GM23338 (cell line): ENCODE results near the gene FLOT2. TPM values are rescaled to one million over a fixed set of nuclear protein-coding genes. Genes with fewer than 3 reads are reported as not detected.

Experiments used
- ATAC-seq: fragments of 200-7000 bp; cut with Tn5 transposase; 3 replicates; pipeline ENCODE4 v1.9.1; 2020
- DNase-seq: peaks from one replicate; pipeline ENCODE4 v3.0.0-alpha.2; 2015; ENCODE audit warnings: low spot score
- H2AFZ ChIP-seq: fragments of 200-600 bp; sonication (generic); 2 replicates; pipeline ENCODE4 v1.8.0; 2016; ENCODE audit warnings: antibody characterized with exemption, mild to moderate bottlenecking, moderate library complexity
- H3F3A ChIP-seq: fragments of 200-600 bp; sonication (generic); replicated peaks from 2 replicates; pipeline ENCODE4 v1.8.0; 2017; ENCODE audit warnings: antibody characterized with exemption, mixed run types, low read depth
- H3K27ac ChIP-seq: fragments of 200-600 bp; sonication (generic); 2 replicates; pipeline ENCODE4 v1.6.1; 2016; ENCODE audit warnings: low read depth
- H3K27me3 ChIP-seq: fragments of 200-600 bp; sonication (generic); 2 replicates; pipeline ENCODE4 v1.8.0; 2016; ENCODE audit warnings: mild to moderate bottlenecking, mixed run types, moderate library complexity; ENCODE audit not compliant: insufficient read depth
- H3K36me3 ChIP-seq: fragments of 200-600 bp; sonication (generic); 2 replicates; pipeline ENCODE4 v1.8.0; 2016; ENCODE audit warnings: mild to moderate bottlenecking; ENCODE audit not compliant: insufficient read depth
- H3K4me1 ChIP-seq: fragments of 200-600 bp; sonication (generic); 2 replicates; pipeline ENCODE4 v1.8.0; 2016; ENCODE audit warnings: mild to moderate bottlenecking, moderate library complexity; ENCODE audit not compliant: insufficient read depth
- H3K4me2 ChIP-seq: fragments of 200-600 bp; sonication (generic); 2 replicates; pipeline ENCODE4 v1.7.1; 2017; ENCODE audit warnings: mixed run types
- H3K4me3 ChIP-seq: fragments of 200-600 bp; sonication (generic); 2 replicates; pipeline ENCODE4 v1.6.1; 2016; ENCODE audit warnings: mixed run types
- H3K79me2 ChIP-seq: fragments of 200-600 bp; sonication (generic); replicated peaks from 2 replicates; pipeline ENCODE4 v1.8.0; 2017; ENCODE audit warnings: mild to moderate bottlenecking; ENCODE audit not compliant: insufficient read depth
- H3K9me2 ChIP-seq: fragments of 200-600 bp; sonication (generic); 2 replicates; pipeline ENCODE4 v1.8.0; 2017; ENCODE audit not compliant: insufficient read depth
- H4K20me1 ChIP-seq: fragments of 200-600 bp; sonication (generic); replicated peaks from 2 replicates; pipeline ENCODE4 v1.8.0; 2017; ENCODE audit warnings: mild to moderate bottlenecking; ENCODE audit not compliant: insufficient read depth
- H3K27ac Mint-ChIP-seq: 2 replicates; pipeline ENCODE4 v1.8.0; 2020; ENCODE audit warnings: inconsistent platforms, mild to moderate bottlenecking, moderate library complexity, mixed read lengths
- H3K27me3 Mint-ChIP-seq: 3 replicates; pipeline ENCODE4 v1.8.0; 2022; ENCODE audit warnings: low read depth, mild to moderate bottlenecking, moderate library complexity, mixed read lengths, inconsistent platforms; ENCODE audit not compliant: insufficient read depth, poor library complexity
- H3K36me3 Mint-ChIP-seq: 3 replicates; pipeline ENCODE4 v1.8.0; 2021; ENCODE audit warnings: low read depth, mild to moderate bottlenecking, inconsistent platforms, moderate library complexity, mixed read lengths
- H3K4me1 Mint-ChIP-seq: 3 replicates; pipeline ENCODE4 v1.8.0; 2020; ENCODE audit warnings: mild to moderate bottlenecking, inconsistent platforms, mixed read lengths
- H3K4me3 Mint-ChIP-seq: 3 replicates; pipeline ENCODE4 v1.8.0; 2021; ENCODE audit warnings: moderate library complexity, mild to moderate bottlenecking, inconsistent platforms, mixed read lengths
- H3K9me3 Mint-ChIP-seq: 3 replicates; pipeline ENCODE4 v1.8.0; 2020; ENCODE audit warnings: moderate library complexity, mild to moderate bottlenecking, inconsistent platforms, mixed read lengths
- CREB1 ChIP-seq: fragments of 250-450 bp; sonication (Bioruptor Pico); IDR thresholded peaks from 2 replicates; pipeline ENCODE4 v1.5.0; 2020; ENCODE audit warnings: low read depth, mild to moderate bottlenecking, moderate library complexity
- EZH2 ChIP-seq: fragments of 200-600 bp; sonication (generic); IDR thresholded peaks from one replicate; pipeline ENCODE4 v1.8.0; 2017; ENCODE audit warnings: antibody characterized with exemption, mild to moderate bottlenecking, low read depth; ENCODE audit not compliant: unreplicated experiment
- EZH2phosphoT487 ChIP-seq: fragments of 200-600 bp; sonication (generic); IDR thresholded peaks from one replicate; pipeline ENCODE4 v1.8.1; 2018; ENCODE audit warnings: antibody characterized with exemption; ENCODE audit not compliant: unreplicated experiment
- JUNB ChIP-seq: IDR thresholded peaks from one replicate; pipeline ENCODE4 v1.6.1; 2016; ENCODE audit warnings: antibody characterized with exemption; ENCODE audit not compliant: unreplicated experiment
- NANOG ChIP-seq: IDR thresholded peaks from 2 replicates; pipeline ENCODE4 v1.6.1; 2016; ENCODE audit warnings: antibody characterized with exemption, borderline replicate concordance
- POLR2AphosphoS5 ChIP-seq: IDR thresholded peaks from 2 replicates; pipeline ENCODE4 v1.6.1; 2016; ENCODE audit warnings: antibody characterized with exemption, low read depth
- REST ChIP-seq: IDR thresholded peaks from one replicate; pipeline ENCODE4 v1.6.1; 2018; ENCODE audit warnings: antibody characterized with exemption; ENCODE audit not compliant: unreplicated experiment
- STAT1 ChIP-seq: IDR thresholded peaks from one replicate; pipeline ENCODE4 v1.6.1; 2016; ENCODE audit warnings: antibody characterized with exemption; ENCODE audit not compliant: unreplicated experiment
- polyA plus RNA-seq: library from polyadenylated mRNA; unstranded; fragments of >200 nt; fragmentation: Nextera tagmentation; extraction: Ambion mirVana; gene quantifications from 2 replicates; pipeline ENCODE4 v1.2.1, GENCODE V29; 2016
- total RNA-seq: library from RNA; depleted of rRNA; stranded (reverse); fragments of >200 nt; shearing (Covaris generic); gene quantifications from 2 replicates; pipeline ENCODE4 v1.2.3, GENCODE V29; 2014
- TF ChIP-seq, protein P1 (sequence below): IDR thresholded peaks from 2 replicates; pipeline ENCODE4 v1.6.1; 2016; ENCODE audit warnings: antibody characterized with exemption
- TF ChIP-seq, protein P2 (sequence below): fragments of 250-450 bp; sonication (Bioruptor Pico); IDR thresholded peaks from 2 replicates; pipeline ENCODE4 v1.5.0; 2020; ENCODE audit warnings: mild to moderate bottlenecking, moderate library complexity

FLOT2 gene
- total and polyA plus RNA-seq, 2 experiments from 2014 or later: 49.8 to 66.1 TPM

GRCh38 chr17:28917465-28917864 lies 19.9 kb upstream of the FLOT2 start (continued):
- TF ChIP-seq, protein P1, sequence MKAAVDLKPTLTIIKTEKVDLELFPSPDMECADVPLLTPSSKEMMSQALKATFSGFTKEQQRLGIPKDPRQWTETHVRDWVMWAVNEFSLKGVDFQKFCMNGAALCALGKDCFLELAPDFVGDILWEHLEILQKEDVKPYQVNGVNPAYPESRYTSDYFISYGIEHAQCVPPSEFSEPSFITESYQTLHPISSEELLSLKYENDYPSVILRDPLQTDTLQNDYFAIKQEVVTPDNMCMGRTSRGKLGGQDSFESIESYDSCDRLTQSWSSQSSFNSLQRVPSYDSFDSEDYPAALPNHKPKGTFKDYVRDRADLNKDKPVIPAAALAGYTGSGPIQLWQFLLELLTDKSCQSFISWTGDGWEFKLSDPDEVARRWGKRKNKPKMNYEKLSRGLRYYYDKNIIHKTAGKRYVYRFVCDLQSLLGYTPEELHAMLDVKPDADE: no peak
- TF ChIP-seq STAT1 (no peak), NANOG (no peak)

GRCh38 chr17:28917029-28917428 lies 19.5 kb upstream of the FLOT2 start:
- ATAC-seq: no peak
- H3K4me3 ChIP-seq: no peak overlapping the region
- TF ChIP-seq EZH2phosphoT487 (no peak), POLR2AphosphoS5 (no peak), REST (no peak), JUNB (no peak), CREB1 (CRISPR knock-in tag) (no peak), STAT1 (no peak), NANOG (no peak), EZH2 (no peak)
- TF ChIP-seq, protein P2, sequence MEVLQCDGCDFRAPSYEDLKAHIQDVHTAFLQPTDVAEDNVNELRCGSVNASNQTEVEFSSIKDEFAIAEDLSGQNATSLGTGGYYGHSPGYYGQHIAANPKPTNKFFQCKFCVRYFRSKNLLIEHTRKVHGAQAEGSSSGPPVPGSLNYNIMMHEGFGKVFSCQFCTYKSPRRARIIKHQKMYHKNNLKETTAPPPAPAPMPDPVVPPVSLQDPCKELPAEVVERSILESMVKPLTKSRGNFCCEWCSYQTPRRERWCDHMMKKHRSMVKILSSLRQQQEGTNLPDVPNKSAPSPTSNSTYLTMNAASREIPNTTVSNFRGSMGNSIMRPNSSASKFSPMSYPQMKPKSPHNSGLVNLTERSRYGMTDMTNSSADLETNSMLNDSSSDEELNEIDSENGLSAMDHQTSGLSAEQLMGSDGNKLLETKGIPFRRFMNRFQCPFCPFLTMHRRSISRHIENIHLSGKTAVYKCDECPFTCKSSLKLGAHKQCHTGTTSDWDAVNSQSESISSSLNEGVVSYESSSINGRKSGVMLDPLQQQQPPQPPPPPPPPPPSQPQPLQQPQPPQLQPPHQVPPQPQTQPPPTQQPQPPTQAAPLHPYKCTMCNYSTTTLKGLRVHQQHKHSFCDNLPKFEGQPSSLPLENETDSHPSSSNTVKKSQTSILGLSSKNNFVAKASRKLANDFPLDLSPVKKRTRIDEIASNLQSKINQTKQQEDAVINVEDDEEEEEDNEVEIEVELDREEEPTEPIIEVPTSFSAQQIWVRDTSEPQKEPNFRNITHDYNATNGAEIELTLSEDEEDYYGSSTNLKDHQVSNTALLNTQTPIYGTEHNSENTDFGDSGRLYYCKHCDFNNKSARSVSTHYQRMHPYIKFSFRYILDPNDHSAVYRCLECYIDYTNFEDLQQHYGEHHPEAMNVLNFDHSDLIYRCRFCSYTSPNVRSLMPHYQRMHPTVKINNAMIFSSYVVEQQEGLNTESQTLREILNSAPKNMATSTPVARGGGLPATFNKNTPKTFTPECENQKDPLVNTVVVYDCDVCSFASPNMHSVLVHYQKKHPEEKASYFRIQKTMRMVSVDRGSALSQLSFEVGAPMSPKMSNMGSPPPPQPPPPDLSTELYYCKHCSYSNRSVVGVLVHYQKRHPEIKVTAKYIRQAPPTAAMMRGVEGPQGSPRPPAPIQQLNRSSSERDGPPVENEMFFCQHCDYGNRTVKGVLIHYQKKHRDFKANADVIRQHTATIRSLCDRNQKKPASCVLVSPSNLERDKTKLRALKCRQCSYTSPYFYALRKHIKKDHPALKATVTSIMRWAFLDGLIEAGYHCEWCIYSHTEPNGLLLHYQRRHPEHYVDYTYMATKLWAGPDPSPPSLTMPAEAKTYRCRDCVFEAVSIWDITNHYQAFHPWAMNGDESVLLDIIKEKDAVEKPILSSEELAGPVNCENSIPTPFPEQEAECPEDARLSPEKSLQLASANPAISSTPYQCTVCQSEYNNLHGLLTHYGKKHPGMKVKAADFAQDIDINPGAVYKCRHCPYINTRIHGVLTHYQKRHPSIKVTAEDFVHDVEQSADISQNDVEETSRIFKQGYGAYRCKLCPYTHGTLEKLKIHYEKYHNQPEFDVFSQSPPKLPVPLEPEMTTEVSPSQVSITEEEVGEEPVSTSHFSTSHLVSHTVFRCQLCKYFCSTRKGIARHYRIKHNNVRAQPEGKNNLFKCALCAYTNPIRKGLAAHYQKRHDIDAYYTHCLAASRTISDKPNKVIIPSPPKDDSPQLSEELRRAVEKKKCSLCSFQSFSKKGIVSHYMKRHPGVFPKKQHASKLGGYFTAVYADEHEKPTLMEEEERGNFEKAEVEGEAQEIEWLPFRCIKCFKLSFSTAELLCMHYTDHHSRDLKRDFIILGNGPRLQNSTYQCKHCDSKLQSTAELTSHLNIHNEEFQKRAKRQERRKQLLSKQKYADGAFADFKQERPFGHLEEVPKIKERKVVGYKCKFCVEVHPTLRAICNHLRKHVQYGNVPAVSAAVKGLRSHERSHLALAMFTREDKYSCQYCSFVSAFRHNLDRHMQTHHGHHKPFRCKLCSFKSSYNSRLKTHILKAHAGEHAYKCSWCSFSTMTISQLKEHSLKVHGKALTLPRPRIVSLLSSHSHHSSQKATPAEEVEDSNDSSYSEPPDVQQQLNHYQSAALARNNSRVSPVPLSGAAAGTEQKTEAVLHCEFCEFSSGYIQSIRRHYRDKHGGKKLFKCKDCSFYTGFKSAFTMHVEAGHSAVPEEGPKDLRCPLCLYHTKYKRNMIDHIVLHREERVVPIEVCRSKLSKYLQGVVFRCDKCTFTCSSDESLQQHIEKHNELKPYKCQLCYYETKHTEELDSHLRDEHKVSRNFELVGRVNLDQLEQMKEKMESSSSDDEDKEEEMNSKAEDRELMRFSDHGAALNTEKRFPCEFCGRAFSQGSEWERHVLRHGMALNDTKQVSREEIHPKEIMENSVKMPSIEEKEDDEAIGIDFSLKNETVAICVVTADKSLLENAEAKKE (CRISPR knock-in tag): no peak
- H3F3A ChIP-seq: peaks cover 71% of the 10 kb centered on the region
- no peak overlapping the region for H3K4me3 Mint-ChIP-seq
- H3K27ac ChIP-seq: no peak overlapping the region
- H3K27me3 Mint-ChIP-seq: peaks cover 9% of the 10 kb centered on the region
- no peak overlapping the region for H3K4me2 ChIP-seq
- H3K27me3 ChIP-seq: no peaks in the 10 kb centered on the region
- no peak for DNase-seq
- H3K79me2 ChIP-seq: peaks cover 17% of the 10 kb centered on the region
- peaks cover 79% of the 10 kb centered on the region for H3K36me3 ChIP-seq
- no peaks in the 10 kb centered on the region for H3K9me2 ChIP-seq
- peaks cover 96% of the 10 kb centered on the region for H3K36me3 Mint-ChIP-seq
- no peaks in the 10 kb centered on the region for H3K4me1 Mint-ChIP-seq
- H3K9me3 Mint-ChIP-seq: no peaks in the 10 kb centered on the region; the same call in 2 of the 3 replicates
- H2AFZ ChIP-seq: no peak overlapping the region
- H3K27ac Mint-ChIP-seq: no peak overlapping the region
- H3K4me1 ChIP-seq: no peaks in the 10 kb centered on the region
- peaks cover 13% of the 10 kb centered on the region for H4K20me1 ChIP-seq
